IPS-15b (cell line): ENCODE data around the gene TMEM263.

ENCODE experiments used
- H3K27me3 ChIP-seq: one replicate; pipeline ENCODE4 v1.6.1; 2013; ENCODE audit warnings: low read length; ENCODE audit not compliant: control insufficient read depth, insufficient read depth
- H3K36me3 ChIP-seq: one replicate; pipeline ENCODE4 v1.6.1; 2013; ENCODE audit warnings: low read length; ENCODE audit not compliant: control insufficient read depth, insufficient read depth
- H3K4me1 ChIP-seq: one replicate; pipeline ENCODE4 v1.6.1; 2013; ENCODE audit warnings: mild to moderate bottlenecking, low read length; ENCODE audit not compliant: control insufficient read depth, insufficient read depth
- H3K4me3 ChIP-seq: one replicate; pipeline ENCODE4 v1.5.1; 2013; ENCODE audit warnings: low read depth, low read length
- H3K9ac ChIP-seq: one replicate; pipeline ENCODE4 v1.6.1; 2013; ENCODE audit warnings: low read depth, mild to moderate bottlenecking, low read length
- H3K9me3 ChIP-seq: one replicate; pipeline ENCODE4 v1.6.1; 2013; ENCODE audit warnings: mild to moderate bottlenecking, low read length; ENCODE audit not compliant: control insufficient read depth, insufficient read depth

Gene TMEM263

GRCh38 chr12:106953352-106954250, 2.1 kb upstream of the TMEM263 start:
- Histone ChIP-seq H3K9ac (no peak overlapping the region), H3K4me3 (no peak overlapping the region), H3K4me1 (no peaks in the 10 kb centered on the region), H3K27me3 (peaks cover 18% of the 10 kb centered on the region), H3K9me3 (no peaks in the 10 kb centered on the region), H3K36me3 (no peaks in the 10 kb centered on the region)

GRCh38 chr12:106954462-106955376, 988 bp upstream of the TMEM263 start:
- Histone ChIP-seq H3K4me3 (peak overlapping the region; percentile 97), H3K9me3 (no peaks in the 10 kb centered on the region), H3K27me3 (peaks cover 18% of the 10 kb centered on the region), H3K4me1 (no peaks in the 10 kb centered on the region), H3K36me3 (no peaks in the 10 kb centered on the region), H3K9ac (no peak overlapping the region)

GRCh38 chr12:106956048-106956578, 406 bp downstream of the TMEM263 start:
- Histone ChIP-seq H3K9ac (peak overlapping the region; percentile 88), H3K9me3 (no peaks in the 10 kb centered on the region), H3K4me1 (no peaks in the 10 kb centered on the region), H3K27me3 (peaks cover 18% of the 10 kb centered on the region), H3K36me3 (no peaks in the 10 kb centered on the region), H3K4me3 (peak overlapping the region; percentile 97)

DNA sequence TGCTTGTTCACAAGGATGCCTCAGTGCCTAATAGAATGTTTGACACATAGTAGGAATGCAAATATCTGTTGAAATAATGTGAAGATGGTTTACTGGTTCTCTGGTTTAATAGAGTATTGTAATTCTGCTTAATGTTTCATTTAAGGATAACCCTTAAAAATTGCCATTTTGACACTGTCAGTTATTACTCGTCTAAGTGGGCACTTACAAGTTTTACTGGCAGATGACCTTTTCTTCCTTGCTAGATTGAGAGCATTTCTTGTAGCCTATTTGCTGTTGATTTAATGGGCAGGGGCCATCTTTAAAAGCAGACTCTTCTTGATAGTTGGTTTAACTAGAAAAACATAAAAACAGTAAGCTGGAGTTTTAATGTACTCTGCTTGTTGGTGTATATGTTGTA, 1.9 kb downstream of the TMEM263 start:
- Histone ChIP-seq H3K4me3 (peak overlapping the region; percentile 97), H3K4me1 (no peaks in the 10 kb centered on the region), H3K9ac (no peak overlapping the region), H3K36me3 (no peaks in the 10 kb centered on the region), H3K27me3 (peaks cover 13% of the 10 kb centered on the region), H3K9me3 (no peaks in the 10 kb centered on the region)

GRCh38 chr12:106960443-106960842, 4.7 kb downstream of the TMEM263 start:
- Histone ChIP-seq H3K27me3 (no peaks in the 10 kb centered on the region), H3K4me3 (no peak overlapping the region), H3K36me3 (no peaks in the 10 kb centered on the region), H3K9me3 (no peaks in the 10 kb centered on the region), H3K4me1 (no peaks in the 10 kb centered on the region), H3K9ac (no peak overlapping the region)

GRCh38 chr12:106962286-106962685, 6.6 kb downstream of the TMEM263 start:
- H3K9ac ChIP-seq, result no peak overlapping the region
- H3K4me1 ChIP-seq, result no peaks in the 10 kb centered on the region
- H3K36me3 ChIP-seq, result no peaks in the 10 kb centered on the region
- H3K27me3 ChIP-seq, result no peaks in the 10 kb centered on the region
- H3K9me3 ChIP-seq, result no peaks in the 10 kb centered on the region
- no peak overlapping the region for H3K4me3 ChIP-seq

DNA sequence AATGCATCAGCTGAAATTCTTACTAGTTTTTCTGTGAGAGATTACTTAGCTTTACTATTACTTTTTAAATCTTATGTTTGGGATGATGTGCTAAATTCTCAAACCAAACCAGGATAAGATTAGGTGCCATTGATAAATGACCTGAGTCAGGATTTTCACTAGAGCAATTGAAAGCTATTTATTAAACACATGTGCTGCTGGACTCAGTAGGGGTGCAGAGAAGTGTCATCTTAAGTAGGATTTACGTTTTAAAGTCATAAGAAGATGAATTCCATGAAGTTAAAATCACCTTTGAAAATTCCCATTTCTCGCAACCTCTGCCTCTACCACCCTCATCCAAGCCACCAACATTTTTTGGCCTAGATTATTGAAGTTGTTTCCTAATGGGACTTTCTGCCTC, 8.8 kb downstream of the TMEM263 start:
- no peak overlapping the region for H3K9ac ChIP-seq
- no peaks in the 10 kb centered on the region for H3K4me1 ChIP-seq
- no peaks in the 10 kb centered on the region for H3K9me3 ChIP-seq
- no peaks in the 10 kb centered on the region for H3K27me3 ChIP-seq
- no peaks in the 10 kb centered on the region for H3K36me3 ChIP-seq
- no peak overlapping the region for H3K4me3 ChIP-seq

DNA sequence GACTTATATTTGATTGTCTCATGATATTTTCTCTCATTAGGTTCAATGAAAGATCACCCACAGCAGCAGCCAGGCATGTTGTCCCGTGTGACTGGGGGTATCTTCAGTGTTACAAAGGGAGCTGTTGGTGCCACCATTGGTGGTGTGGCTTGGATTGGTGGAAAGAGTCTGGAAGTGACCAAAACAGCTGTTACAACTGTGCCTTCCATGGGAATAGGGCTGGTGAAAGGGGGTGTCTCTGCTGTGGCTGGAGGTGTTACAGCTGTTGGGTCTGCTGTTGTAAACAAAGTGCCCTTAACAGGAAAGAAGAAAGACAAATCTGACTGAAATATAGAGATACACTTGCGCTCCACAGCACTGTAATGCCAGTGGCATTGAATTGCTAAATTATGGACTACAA, 15.4 kb downstream of the TMEM263 start:
- no peak overlapping the region for H3K4me3 ChIP-seq
- H3K9ac ChIP-seq, result no peak overlapping the region
- no peaks in the 10 kb centered on the region for H3K4me1 ChIP-seq
- no peaks in the 10 kb centered on the region for H3K27me3 ChIP-seq
- H3K9me3 ChIP-seq, result no peaks in the 10 kb centered on the region
- H3K36me3 ChIP-seq, result no peaks in the 10 kb centered on the region

GRCh38 chr12:106973545-106973944, 17.8 kb downstream of the TMEM263 start:
- Histone ChIP-seq H3K4me1 (no peaks in the 10 kb centered on the region), H3K4me3 (no peak overlapping the region), H3K9me3 (no peaks in the 10 kb centered on the region), H3K9ac (no peak overlapping the region), H3K36me3 (no peaks in the 10 kb centered on the region), H3K27me3 (no peaks in the 10 kb centered on the region)

DNA sequence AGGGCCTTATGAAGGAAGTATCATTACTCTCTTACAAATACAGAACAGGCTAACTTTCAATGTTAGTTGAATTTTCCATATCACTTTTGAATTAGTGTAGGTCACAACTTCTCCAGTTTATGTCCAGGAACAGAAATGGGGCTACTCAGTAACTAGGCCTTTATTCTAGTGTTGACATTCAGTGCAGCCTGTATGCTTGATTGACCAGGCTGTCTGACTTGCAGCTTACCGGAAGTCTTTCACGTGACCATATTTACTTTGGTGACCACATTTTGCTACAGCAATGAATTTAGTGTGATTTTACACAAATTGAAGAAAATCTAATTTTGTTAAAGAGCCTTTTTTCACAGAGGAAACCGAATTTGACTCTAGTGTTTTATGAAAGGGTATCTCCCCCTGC, 18.8 kb downstream of the TMEM263 start:
- Histone ChIP-seq H3K9me3 (no peaks in the 10 kb centered on the region), H3K27me3 (no peaks in the 10 kb centered on the region), H3K36me3 (no peaks in the 10 kb centered on the region), H3K4me1 (no peaks in the 10 kb centered on the region), H3K9ac (no peak overlapping the region), H3K4me3 (no peak overlapping the region)

GRCh38 chr12:106975098-106975497, 19.4 kb downstream of the TMEM263 start:
- no peaks in the 10 kb centered on the region for H3K36me3 ChIP-seq
- no peaks in the 10 kb centered on the region for H3K27me3 ChIP-seq
- no peaks in the 10 kb centered on the region for H3K4me1 ChIP-seq
- no peaks in the 10 kb centered on the region for H3K9me3 ChIP-seq
- H3K4me3 ChIP-seq, result no peak overlapping the region
- no peak overlapping the region for H3K9ac ChIP-seq
